ENCODE results near the gene ACER2.
A peak's percentile ranks its signal among the peaks of the same experiment; 100 is the strongest.

ACER2 gene

GRCh38 chr9:19456996-19457692 is 48.3 kb downstream of the ACER2 start:
- DNase-seq = peak in 2 of 4 experiments; percentile 7 to 17

GRCh38 chr9:19457693-19458009 is 48.8 kb downstream of the ACER2 start:
- no peak for DNase-seq

DNA sequence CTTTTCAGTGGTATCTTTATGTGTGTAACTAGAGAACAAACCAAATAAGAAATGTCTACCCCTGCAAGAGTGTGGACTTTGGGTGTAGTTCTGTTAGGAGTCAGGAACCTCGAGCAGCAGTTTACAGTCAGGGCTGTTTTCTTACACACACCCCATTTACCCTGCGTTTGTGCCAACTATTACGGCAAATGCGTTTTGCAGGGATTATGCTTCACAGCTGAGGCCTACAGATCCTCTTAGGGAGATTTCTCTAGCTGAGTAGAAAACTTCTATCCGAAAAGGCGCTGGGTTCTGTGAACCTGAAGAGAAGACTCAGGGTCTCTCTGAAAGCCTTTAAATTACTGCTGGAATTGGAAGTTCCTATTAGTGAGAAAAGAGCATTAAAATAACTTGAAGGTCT is 51.4 kb downstream of the ACER2 start:
- no peak for DNase-seq

GRCh38 chr9:19461135-19461534 is 52.3 kb downstream of the ACER2 start:
- no peak for DNase-seq

DNA sequence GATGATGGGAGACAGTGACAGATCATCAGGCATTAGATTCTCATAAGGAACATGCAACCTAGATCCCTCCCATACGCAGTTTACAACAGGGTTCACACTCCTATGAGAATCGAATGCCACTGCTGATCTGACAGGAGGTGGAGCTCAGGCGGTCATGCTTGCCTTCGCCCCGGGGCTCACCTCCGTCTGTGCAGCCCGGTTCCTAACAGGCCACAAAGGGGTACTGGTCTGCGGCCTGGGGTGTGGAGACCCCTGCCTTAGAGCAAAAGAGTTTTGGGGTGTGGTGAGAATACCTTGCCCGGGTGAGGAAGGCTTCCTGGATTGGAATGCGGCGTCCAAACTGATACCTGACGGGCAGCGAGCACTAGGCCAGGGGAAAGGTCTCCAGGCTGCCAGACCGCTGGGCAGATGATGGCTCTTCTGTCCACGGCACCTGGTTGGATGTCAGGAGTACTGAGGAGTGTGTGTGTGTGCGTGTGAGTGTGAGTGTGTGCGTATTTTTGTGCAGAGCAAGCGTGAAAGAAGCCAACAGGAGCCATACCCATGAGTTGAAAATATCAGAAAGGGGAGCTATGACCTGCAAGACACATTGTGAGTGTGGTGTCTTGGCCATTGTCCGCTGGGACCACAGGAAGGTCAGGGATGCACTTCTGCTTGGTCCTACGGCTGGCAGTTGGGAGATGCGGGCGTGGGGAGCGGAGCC is 55.4 kb downstream of the ACER2 start:
- no peak for DNase-seq

DNA sequence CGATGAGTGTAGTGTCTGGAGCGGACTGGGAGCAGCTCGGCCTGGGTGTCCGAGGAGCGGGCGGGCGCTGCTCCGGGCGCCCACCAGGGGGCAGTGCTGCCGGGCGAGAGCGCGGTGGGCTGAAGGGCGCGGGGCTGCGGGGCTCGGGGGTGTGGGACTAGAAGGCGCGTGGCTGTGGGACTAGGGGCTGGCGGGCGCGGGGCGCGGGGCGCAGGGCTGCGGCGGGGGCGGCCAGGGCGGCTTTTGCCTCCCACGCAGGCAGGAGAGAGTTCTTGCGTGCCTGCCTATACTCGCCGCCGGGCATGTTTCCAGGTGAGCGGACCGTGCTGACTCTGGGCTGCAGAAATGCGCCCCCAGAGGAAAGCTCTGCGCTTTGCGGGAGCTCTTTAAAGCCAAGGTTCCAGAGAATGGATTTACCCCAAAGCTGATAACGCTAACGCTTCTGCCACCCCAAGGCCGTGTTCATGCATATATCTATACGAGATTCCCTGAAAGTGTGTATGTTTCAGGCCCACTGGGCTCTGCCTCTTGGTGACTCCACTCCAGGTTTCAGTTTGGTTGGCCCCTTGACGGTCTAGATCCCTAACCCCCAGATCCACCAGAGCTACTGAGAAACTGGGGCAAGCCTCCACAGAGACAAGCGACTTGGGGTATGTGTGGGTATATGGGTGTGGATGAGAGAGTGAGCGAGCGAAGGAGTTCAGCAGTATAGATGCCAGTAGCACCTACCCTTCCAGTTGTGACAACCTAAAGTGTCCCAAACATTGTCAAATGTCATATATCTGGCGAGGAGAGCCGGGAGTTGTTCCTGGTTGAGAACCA is 56.2 kb downstream of the ACER2 start:
- peak; percentile 39 to 74 (median 53) for DNase-seq

GRCh38 chr9:19465586-19466279 is 56.9 kb downstream of the ACER2 start:
- DNase-seq = no peak

GRCh38 chr9:19466280-19466639 is 57.5 kb downstream of the ACER2 start:
- DNase-seq = no peak

DNA sequence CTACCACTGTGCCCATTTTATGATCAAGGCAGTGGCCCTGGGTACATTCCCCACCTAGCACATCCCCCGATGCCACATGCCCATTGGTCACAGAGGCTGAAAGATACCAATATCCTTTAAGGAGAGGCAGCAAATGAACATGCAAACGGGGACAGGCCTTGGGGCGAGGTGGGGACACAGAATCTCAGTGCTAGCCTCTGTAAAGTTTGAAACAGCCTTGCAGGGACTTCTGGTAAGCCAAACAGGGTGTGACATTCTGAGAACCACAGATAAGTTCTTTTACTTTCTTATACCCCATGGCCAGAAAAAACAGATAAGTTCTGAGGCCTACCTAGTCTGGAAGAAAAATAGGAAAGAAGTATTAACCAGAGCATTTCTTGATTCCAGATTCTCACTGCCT is 60.5 kb downstream of the ACER2 start:
- DNase-seq = no peak

GRCh38 chr9:19470567-19470966 is 61.8 kb downstream of the ACER2 start:
- DNase-seq = no peak

DNA sequence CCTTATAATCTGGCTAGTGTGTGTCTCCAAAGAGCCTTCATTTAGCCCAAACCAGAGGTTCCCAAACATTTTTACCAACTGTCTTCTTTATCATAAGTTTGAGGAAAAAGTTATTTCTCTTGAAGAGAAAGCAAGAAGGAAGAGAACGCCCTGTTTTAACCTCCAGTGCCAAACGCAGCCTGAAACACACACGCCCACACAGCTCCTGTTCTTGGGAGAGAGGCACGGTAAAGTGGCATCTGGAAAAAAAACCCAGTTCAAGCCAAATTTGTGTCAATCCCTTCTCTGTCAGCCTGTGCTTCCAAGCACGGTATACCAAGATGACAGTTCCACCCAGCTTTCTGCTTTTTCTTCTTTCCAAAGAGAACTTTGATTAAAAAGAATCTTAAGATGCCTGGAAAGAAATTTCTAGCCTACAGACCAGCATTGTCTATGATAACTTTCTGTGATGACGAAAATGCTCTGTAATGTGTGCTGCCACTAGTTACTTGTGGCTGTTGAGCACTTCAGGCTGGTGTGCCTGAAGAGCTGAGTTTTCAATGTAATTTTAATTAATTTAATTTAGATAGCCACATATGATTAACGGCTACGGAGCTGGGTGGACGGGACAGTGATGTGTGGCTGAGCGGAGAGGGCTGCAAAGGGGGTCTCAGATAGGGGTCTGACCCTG is 62.3 kb downstream of the ACER2 start:
- no peak for DNase-seq

DNA sequence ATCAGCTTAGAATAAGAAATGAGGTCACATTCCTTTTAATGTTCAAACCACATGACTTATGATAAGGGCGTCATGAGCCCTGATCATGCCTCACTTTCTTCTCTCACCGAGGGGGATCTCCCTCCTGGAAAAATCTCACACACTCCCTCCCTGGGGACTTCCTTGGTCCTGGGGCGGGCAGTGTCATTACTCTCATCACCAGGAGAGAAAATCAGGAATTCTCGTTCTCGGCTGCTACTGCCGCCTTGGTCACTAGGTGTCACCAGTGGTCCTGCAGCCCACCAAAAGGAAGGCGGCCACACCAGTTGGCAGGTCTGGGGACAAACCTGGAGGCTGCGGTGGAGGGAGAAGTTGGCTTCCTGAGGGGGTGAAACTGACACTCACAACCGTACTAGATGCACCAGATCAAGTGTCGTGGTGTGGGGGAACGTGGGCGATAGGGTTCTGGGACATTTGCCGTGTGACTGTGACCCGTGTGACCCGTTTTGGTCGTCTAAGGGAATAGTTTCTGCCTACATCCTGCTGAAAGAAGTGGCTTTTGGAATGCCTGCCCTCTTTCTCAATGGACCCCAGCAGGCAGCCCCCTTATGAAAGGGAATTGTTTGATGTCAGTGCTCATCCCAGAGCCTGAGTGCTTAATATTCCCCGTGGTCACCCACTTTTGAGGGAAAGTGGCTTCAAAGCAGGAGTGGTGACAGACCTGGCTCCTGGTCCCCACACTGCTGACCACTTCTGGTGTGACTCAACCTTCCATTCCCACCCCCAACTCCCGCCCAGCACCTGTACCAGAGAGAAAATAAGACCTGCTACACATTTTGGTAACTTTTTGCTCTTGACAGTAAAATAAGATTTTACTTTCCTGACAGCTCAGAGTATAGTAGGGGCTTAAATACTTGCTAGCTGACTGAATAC is 63.2 kb downstream of the ACER2 start:
- DNase-seq = peak in 2 of 4 experiments; percentile 11 to 21

DNA sequence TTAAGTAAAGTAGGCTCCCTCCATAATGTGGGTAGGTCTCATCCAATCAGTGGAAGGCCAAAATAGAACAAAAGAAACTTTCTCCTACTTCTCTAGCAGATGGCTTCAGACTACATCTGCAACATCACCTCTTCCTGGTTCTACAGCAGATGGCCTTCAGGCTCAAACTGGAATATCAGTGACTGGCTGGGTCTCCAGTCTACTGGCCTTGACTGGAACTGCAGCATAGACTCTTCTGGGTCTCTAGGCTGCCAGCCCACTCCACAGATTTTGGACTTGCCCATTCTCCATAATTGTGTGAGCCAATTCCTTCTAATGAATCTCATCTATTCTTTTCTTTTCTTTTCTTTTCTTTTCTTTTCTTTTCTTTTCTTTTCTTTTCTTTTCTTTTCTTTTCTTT is 64.8 kb downstream of the ACER2 start:
- DNase-seq = no peak

DNA sequence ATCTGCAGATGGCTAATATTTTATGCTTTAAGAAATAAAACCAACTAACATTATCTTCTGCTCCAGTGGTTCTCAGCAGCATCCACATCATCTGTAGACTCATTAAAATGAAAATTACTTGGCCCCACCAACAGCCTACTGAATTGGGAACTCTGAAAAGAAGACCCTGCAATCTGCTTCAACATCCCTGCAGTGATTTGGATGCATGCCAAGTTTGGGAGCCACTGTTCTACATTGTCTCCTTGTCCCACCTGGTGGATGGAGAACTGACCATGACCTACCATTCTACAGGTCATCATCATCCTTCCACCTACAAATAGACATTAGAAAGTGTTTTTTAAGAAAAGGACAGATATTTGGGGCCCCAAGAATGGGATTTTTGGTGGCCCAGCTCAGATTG is 71.1 kb downstream of the ACER2 start:
- no peak for DNase-seq

GRCh38 chr9:19480345-19480744 is 71.5 kb downstream of the ACER2 start:
- no peak for DNase-seq

DNA sequence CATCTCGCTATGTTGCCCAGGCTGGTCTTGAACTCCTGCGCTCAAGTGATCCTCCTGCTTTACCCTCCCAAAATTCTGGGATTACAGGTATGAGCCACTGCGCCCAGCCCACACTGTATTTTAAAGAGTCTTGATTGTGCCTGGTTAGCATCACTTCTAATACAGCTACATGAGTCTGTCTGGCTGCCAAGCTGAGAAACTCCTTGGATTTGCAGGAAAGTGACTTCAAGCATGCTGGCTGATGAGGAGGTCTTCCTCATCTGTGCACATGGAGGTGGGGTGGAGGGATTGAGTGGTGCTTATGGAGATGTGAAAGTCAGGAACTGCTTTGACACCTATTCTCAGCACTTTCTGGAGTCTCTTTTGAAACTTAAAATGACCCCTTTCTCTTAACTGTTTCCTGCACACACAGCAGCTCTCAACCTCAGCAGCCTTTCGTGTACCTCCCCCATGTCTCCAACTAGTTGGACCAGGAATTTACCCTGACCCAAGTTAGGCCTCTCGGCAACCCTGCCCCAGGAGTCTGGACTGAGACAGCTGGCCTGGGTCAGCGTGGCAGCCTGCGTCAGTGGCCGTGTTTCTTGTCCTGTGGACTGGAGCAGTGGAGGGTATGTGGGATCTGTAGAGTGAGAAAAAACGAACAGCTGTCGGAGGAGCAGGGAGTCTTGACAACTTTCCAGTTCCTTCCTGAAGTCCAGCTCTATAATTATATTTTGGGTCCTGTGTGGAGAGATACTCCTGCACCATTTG is 72.5 kb downstream of the ACER2 start:
- DNase-seq = no peak

DNA sequence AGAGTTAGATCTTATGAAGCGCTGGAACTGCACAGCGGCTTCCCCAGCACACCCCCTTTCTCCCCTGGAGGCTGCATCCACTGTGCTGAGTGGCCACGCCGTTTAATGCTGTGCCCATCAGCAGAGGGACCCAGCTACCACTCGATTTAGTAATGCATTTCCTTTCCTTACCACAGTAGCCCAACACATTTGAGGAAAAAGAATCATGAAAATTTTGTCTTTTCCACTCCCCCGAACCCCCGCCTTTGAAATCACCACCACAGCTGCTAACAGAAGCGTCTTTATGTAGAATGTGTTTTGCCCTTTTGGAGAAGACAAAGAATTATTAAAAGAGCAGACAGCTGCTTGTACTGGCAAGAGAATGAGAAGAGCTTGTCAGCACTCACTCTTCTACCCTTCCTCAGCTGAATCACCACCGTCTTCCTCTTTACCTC is 73.2 kb downstream of the ACER2 start:
- DNase-seq = no peak

- DNase-seq = no peak
These were observed 75.9 kb downstream of the ACER2 start for GRCh38 chr9:19484699-19485098.

GRCh38 chr9:19485193-19485592 is 76.4 kb downstream of the ACER2 start:
- no peak for DNase-seq

- DNase-seq = no peak
These were observed 78.0 kb downstream of the ACER2 start for GRCh38 chr9:19486803-19487202.

- DNase-seq = no peak
These were observed 79.9 kb downstream of the ACER2 start for GRCh38 chr9:19488721-19489120.
